RPMI7951 (cell line): ENCODE data around the gene ROBO2. TPM values are rescaled to one million over a fixed set of nuclear protein-coding genes. Genes with fewer than 3 reads are reported as not detected.

ENCODE experiments used
- DNase-seq: peaks from one replicate; pipeline ENCODE4 v3.0.0-alpha.2; 2012; ENCODE audit warnings: low read depth
- total RNA-seq: library from RNA; depleted of rRNA; stranded (reverse); fragments of >200 nt; shearing (Covaris generic); gene quantifications from 2 replicates; pipeline ENCODE4 v1.2.3, GENCODE V29; 2014; rRNA removed

ROBO2 gene
- not detected in 2 replicates for total RNA-seq

- peak; percentile 1 for DNase-seq
Observed at GRCh38 chr3:77039606-77040171, at the start of gene ROBO2. TSS of gene ROBO2 (plus strand) at chr3:77040099. CDS start at chr3:77040786, 687 bp downstream.

- DNase-seq = no peak
Observed at GRCh38 chr3:76990606-76991005, 49.3 kb upstream of the ROBO2 start.

GRCh38 chr3:76991165-76991564, 48.7 kb upstream of the ROBO2 start:
- no peak for DNase-seq

- no peak for DNase-seq
Observed at GRCh38 chr3:76997733-76998132, 42.2 kb upstream of the ROBO2 start.

- DNase-seq = no peak
Observed at GRCh38 chr3:76998555-76998954, 41.3 kb upstream of the ROBO2 start.

GRCh38 chr3:77001062-77001701, 38.7 kb upstream of the ROBO2 start:
- no peak for DNase-seq

- no peak for DNase-seq
Observed at GRCh38 chr3:77014226-77014625, 25.7 kb upstream of the ROBO2 start.

- no peak for DNase-seq
Observed at GRCh38 chr3:77025471-77025870, 14.4 kb upstream of the ROBO2 start.

- DNase-seq = no peak
Observed at GRCh38 chr3:77026904-77027634, 12.8 kb upstream of the ROBO2 start.

GRCh38 chr3:77028005-77028404, 11.9 kb upstream of the ROBO2 start:
- DNase-seq = no peak

GRCh38 chr3:77038468-77038929, 1.4 kb upstream of the ROBO2 start:
- peak; percentile 69 for DNase-seq

GRCh38 chr3:77038930-77039605, 831 bp upstream of the ROBO2 start:
- DNase-seq = no peak

- DNase-seq = no peak
Observed at GRCh38 chr3:77040216-77040615, 317 bp downstream of the ROBO2 start.

- no peak for DNase-seq
Observed at GRCh38 chr3:77040926-77041722, 1.2 kb downstream of the ROBO2 start.

GRCh38 chr3:77041811-77042210, 1.9 kb downstream of the ROBO2 start:
- DNase-seq = no peak

- DNase-seq = no peak
Observed at GRCh38 chr3:77042343-77042742, 2.4 kb downstream of the ROBO2 start.

- DNase-seq = no peak
Observed at GRCh38 chr3:77042882-77043281, 3.0 kb downstream of the ROBO2 start.

- no peak for DNase-seq
Observed at GRCh38 chr3:77045686-77046085, 5.8 kb downstream of the ROBO2 start.

GRCh38 chr3:77048186-77048585, 8.3 kb downstream of the ROBO2 start:
- no peak for DNase-seq

GRCh38 chr3:77051591-77051990, 11.7 kb downstream of the ROBO2 start:
- no peak for DNase-seq

GRCh38 chr3:77052051-77052501, 12.2 kb downstream of the ROBO2 start:
- DNase-seq = no peak
